ENCODE measurements around the gene OR2B6.
"Not testable (repeated sequence)": the region's sequence is repeated elsewhere in the genome, so short reads cannot be mapped to it uniquely, and the experiment has no call there.

Gene OR2B6

DNA sequence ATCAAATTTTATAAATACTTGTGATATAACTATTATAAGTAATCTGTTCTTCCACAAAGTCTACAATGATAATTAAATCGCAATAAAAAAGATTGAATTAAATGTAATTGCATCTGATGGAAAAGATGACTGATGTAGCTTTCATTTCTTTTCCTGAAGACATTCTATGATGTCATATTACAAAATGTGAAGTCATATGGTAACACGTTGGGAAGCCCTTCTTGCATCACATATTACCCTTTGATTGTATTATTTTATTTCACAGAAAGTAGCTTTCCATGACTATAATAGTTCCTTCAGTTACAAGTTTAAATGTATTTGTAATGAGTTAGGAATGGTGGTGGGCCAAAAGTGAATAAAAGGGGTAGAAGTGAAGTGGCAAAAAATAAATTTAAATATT, 25.8 kb upstream of the OR2B6 start:
- TF ChIP-seq EZH2phosphoT487 (conservative IDR thresholded peaks at IDR 0.05; ENCODE audit: low read length): no peak
- TF ChIP-seq, protein P1, sequence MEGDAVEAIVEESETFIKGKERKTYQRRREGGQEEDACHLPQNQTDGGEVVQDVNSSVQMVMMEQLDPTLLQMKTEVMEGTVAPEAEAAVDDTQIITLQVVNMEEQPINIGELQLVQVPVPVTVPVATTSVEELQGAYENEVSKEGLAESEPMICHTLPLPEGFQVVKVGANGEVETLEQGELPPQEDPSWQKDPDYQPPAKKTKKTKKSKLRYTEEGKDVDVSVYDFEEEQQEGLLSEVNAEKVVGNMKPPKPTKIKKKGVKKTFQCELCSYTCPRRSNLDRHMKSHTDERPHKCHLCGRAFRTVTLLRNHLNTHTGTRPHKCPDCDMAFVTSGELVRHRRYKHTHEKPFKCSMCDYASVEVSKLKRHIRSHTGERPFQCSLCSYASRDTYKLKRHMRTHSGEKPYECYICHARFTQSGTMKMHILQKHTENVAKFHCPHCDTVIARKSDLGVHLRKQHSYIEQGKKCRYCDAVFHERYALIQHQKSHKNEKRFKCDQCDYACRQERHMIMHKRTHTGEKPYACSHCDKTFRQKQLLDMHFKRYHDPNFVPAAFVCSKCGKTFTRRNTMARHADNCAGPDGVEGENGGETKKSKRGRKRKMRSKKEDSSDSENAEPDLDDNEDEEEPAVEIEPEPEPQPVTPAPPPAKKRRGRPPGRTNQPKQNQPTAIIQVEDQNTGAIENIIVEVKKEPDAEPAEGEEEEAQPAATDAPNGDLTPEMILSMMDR (IDR thresholded peaks at IDR 0.05; ENCODE audit: insufficient read depth, low read length, poor library complexity, severe bottlenecking): no peak
- 0 out of 2 replicates have a peak, but pooled peaks cover 3% of the 10 kb centered on the region for H3K36me3 ChIP-seq (ENCODE audit: low read length)
- no peak overlapping the region for H3K27ac ChIP-seq (ENCODE audit: low read depth, low read length)
- no peak overlapping the region for H3K4me2 ChIP-seq (ENCODE audit: low read depth, low read length, poor library complexity, severe bottlenecking)
- H3K4me3 ChIP-seq (ENCODE audit: insufficient read depth, low read length, poor library complexity, severe bottlenecking): no peak overlapping the region
- no peaks in the 10 kb centered on the region for H3K27me3 ChIP-seq (ENCODE audit: low read length)
- no peaks in the 10 kb centered on the region for H3K9me3 ChIP-seq (ENCODE audit: insufficient read depth, low read length)
- no peaks in the 10 kb centered on the region for H3K79me2 ChIP-seq (ENCODE audit: insufficient read depth, low read length)
- H3K9me2 ChIP-seq (replicated peaks; ENCODE audit: insufficient read depth, low read length): no peaks in the 10 kb centered on the region
- no peak overlapping the region for H3K9ac ChIP-seq (ENCODE audit: low read length)
- H4K20me1 ChIP-seq (ENCODE audit: low read depth, low read length): no peaks in the 10 kb centered on the region
- no peaks in the 10 kb centered on the region for H3F3A ChIP-seq (ENCODE audit: insufficient read depth)
- no peak overlapping the region for H2AFZ ChIP-seq (ENCODE audit: low read depth, low read length, severe bottlenecking)

DNA sequence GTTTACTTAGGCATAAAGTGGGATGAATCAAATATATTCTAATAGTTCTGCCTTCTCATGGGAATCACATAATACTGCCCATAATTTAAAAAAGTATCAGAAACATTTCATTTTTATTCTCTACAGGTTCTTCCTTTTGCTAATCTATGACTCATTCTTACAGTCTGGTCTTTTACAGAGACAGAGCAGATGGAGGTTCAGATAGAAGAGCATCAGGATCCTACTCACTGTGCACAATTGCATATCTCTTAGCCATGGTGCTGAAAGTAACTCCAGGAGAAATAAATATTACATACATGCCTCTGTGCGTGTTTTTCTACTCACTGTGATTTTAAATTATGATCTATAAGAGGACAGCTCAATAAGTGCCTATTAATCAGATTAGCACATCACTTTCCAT, 16.3 kb upstream of the OR2B6 start:
- TF ChIP-seq EZH2phosphoT487 (conservative IDR thresholded peaks at IDR 0.05; ENCODE audit: low read length): no peak
- TF ChIP-seq, protein P1 (IDR thresholded peaks at IDR 0.05; ENCODE audit: insufficient read depth, low read length, poor library complexity, severe bottlenecking): no peak
- no peak overlapping the region for H3K4me2 ChIP-seq (ENCODE audit: low read depth, low read length, poor library complexity, severe bottlenecking)
- H3K4me3 ChIP-seq (ENCODE audit: insufficient read depth, low read length, poor library complexity, severe bottlenecking): no peak overlapping the region
- H3K27me3 ChIP-seq (ENCODE audit: low read length): no peaks in the 10 kb centered on the region
- H3F3A ChIP-seq (ENCODE audit: insufficient read depth): no peaks in the 10 kb centered on the region
- no peaks in the 10 kb centered on the region for H3K79me2 ChIP-seq (ENCODE audit: insufficient read depth, low read length)
- H3K9ac ChIP-seq (ENCODE audit: low read length): no peak overlapping the region
- H2AFZ ChIP-seq (ENCODE audit: low read depth, low read length, severe bottlenecking): no peak overlapping the region
- no peak overlapping the region for H3K27ac ChIP-seq (ENCODE audit: low read depth, low read length)
- H4K20me1 ChIP-seq (ENCODE audit: low read depth, low read length): no peaks in the 10 kb centered on the region
- no peaks in the 10 kb centered on the region for H3K9me3 ChIP-seq (ENCODE audit: insufficient read depth, low read length)
- no peaks in the 10 kb centered on the region for H3K9me2 ChIP-seq (replicated peaks; ENCODE audit: insufficient read depth, low read length)
- no peaks in the 10 kb centered on the region for H3K36me3 ChIP-seq (ENCODE audit: low read length)

DNA sequence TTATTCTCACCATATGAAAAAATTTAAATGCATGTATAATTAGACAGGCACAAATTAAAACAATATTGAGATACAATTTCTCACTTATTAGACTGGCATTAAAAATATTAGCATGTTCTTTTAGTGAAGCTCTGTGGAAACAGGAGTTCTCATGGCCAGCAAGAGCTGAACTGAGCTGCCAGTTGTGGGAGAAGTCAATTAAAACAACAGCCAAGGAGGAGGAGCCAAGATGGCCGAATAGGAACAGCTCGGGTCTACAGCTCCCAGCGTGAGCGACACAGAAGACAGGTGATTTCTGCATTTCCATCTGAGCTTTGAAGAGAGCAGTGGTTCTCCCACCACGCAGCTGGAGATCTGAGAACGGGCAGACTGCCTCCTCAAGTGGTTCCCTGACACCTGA, 14.0 kb upstream of the OR2B6 start:
- not testable (repeated sequence) for H3K9me3 ChIP-seq (ENCODE audit: insufficient read depth, low read length); H4K20me1 ChIP-seq (ENCODE audit: low read depth, low read length); H3K9ac ChIP-seq (ENCODE audit: low read length); H3K4me3 ChIP-seq (ENCODE audit: insufficient read depth, low read length, poor library complexity, severe bottlenecking); H3K9me2 ChIP-seq (replicated peaks; ENCODE audit: insufficient read depth, low read length); H3K27me3 ChIP-seq (ENCODE audit: low read length); H3K27ac ChIP-seq (ENCODE audit: low read depth, low read length); H3K36me3 ChIP-seq (ENCODE audit: low read length); H3K4me2 ChIP-seq (ENCODE audit: low read depth, low read length, poor library complexity, severe bottlenecking); H3F3A ChIP-seq (ENCODE audit: insufficient read depth); H3K79me2 ChIP-seq (ENCODE audit: insufficient read depth, low read length); H2AFZ ChIP-seq (ENCODE audit: low read depth, low read length, severe bottlenecking)

DNA sequence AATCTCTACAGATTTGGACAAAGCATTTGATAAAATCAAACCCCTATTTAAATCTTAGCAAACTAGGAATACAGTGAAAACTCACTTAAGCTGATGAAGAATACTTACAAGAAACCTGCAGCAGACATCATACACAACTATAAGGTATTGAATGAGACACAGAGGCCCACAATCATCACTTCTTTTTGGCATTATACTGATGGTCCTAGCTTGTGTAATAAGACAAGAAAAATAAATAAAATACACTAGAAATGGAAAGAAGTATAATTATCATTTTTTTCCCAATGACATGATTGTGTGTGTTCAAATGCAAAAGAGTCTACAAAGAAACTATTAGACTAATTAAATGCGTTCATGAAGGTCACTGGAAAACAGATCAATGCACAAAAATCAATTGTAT, 8.8 kb upstream of the OR2B6 start:
- H3K36me3 ChIP-seq (ENCODE audit: low read length): no peaks in the 10 kb centered on the region
- H3K9me2 ChIP-seq (replicated peaks; ENCODE audit: insufficient read depth, low read length): no peaks in the 10 kb centered on the region
- H3K27me3 ChIP-seq (ENCODE audit: low read length): no peaks in the 10 kb centered on the region
- no peaks in the 10 kb centered on the region for H3K9me3 ChIP-seq (ENCODE audit: insufficient read depth, low read length)
- H3K27ac ChIP-seq (ENCODE audit: low read depth, low read length): no peak overlapping the region
- no peak overlapping the region for H3K4me2 ChIP-seq (ENCODE audit: low read depth, low read length, poor library complexity, severe bottlenecking)
- H3K9ac ChIP-seq (ENCODE audit: low read length): no peak overlapping the region
- no peak overlapping the region for H3K4me3 ChIP-seq (ENCODE audit: insufficient read depth, low read length, poor library complexity, severe bottlenecking)
- H3F3A ChIP-seq (ENCODE audit: insufficient read depth): no peaks in the 10 kb centered on the region
- H2AFZ ChIP-seq (ENCODE audit: low read depth, low read length, severe bottlenecking): no peak overlapping the region
- no peaks in the 10 kb centered on the region for H3K79me2 ChIP-seq (ENCODE audit: insufficient read depth, low read length)
- TF ChIP-seq, protein P1 (IDR thresholded peaks at IDR 0.05; ENCODE audit: insufficient read depth, low read length, poor library complexity, severe bottlenecking): no peak
- no peak for TF ChIP-seq EZH2phosphoT487 (conservative IDR thresholded peaks at IDR 0.05; ENCODE audit: low read length)
- H4K20me1 ChIP-seq (ENCODE audit: low read depth, low read length): no peaks in the 10 kb centered on the region

Measured in SU-DHL-6 (cell line).